GM12878 (cell line): ENCODE results near the gene AGAP1. TPM values are rescaled to one million over a fixed set of nuclear protein-coding genes. Genes with fewer than 3 reads are reported as not detected.
A peak's percentile ranks its signal among the peaks of the same experiment; 100 is the strongest.

Experiments
- ATAC-seq: fragments of 200-7000 bp; cut with Tn5 transposase; 3 replicates; pipeline ENCODE4 v1.9.1; 2020; ENCODE audit warnings: mild to moderate bottlenecking, moderate library complexity
- BruUV-seq: library from RNA; stranded (reverse); fragments of 400-500 nt; replicated peaks from 2 replicates; lab custom pipeline; 2021; lab: Mats Ljungman, UMichigan
- CTCF ChIA-PET: fragments of 300-600 bp; sonication (Branson Sonifier 250); formaldehyde crosslinking; extraction: SDS; loops from one replicate; lab custom pipeline; 2021; ENCODE audit warnings: inconsistent platforms; lab: Yijun Ruan, JAX
- POLR2A ChIA-PET: fragments of 350-600 bp; formaldehyde crosslinking; extraction: SDS; loops from one replicate; lab custom pipeline; 2021; ENCODE audit warnings: inconsistent platforms; lab: Charles Lee
- RAD21 ChIA-PET: fragments of 300-600 bp; sonication (Branson Sonifier 250); formaldehyde crosslinking; loops from one replicate; lab custom pipeline; 2023; ENCODE audit warnings: antibody characterized with exemption; ENCODE audit not compliant: unreplicated experiment; lab: Charles Lee
- SMC1A ChIA-PET: fragments of 300-600 bp; sonication (Branson Sonifier 250); formaldehyde crosslinking; loops from one replicate; lab custom pipeline; 2023; ENCODE audit not compliant: unreplicated experiment, uncharacterized antibody; lab: Charles Lee
- DNase-seq: peaks from one replicate; pipeline ENCODE4 v3.0.0-alpha.2; 2011; ENCODE audit warnings: low read depth, low spot score
- FAIRE-seq: peaks from 3 replicates; lab custom pipeline; 2011; peaks lifted over from hg19 to GRCh38; lab: Jason Lieb, UNC
- H2AFZ ChIP-seq: 2 replicates; pipeline ENCODE4 v1.6.0; 2011; ENCODE audit warnings: low read depth, low read length, control low read depth; ENCODE audit not compliant: control insufficient read depth
- H3K27ac ChIP-seq: 2 replicates; pipeline ENCODE4 v1.5.1; 2011; ENCODE audit warnings: control low read depth; ENCODE audit not compliant: control insufficient read depth, insufficient read depth
- H3K27me3 ChIP-seq, 2 experiments: replicated peaks in 1 of 2; 2 replicates each; pipeline versions ENCODE4 v1.6.0 to v1.6.1; 2011; ENCODE audit warnings: low read length in 1 of 2; ENCODE audit not compliant: control insufficient read depth in 2 of 2, insufficient read depth in 2 of 2
- H3K36me3 ChIP-seq, 2 experiments: 2 replicates each; pipeline ENCODE4 v1.5.1; 2011; ENCODE audit warnings: low read length in 1 of 2; ENCODE audit not compliant: control insufficient read depth in 2 of 2, insufficient read depth in 2 of 2
- H3K4me1 ChIP-seq: 2 replicates; pipeline ENCODE4 v1.6.1; 2011; ENCODE audit warnings: mild to moderate bottlenecking, low read length, moderate library complexity, mixed read lengths; ENCODE audit not compliant: control insufficient read depth, insufficient read depth
- H3K4me2 ChIP-seq: 2 replicates; pipeline ENCODE4 v1.6.0; 2011; ENCODE audit warnings: control low read depth; ENCODE audit not compliant: control insufficient read depth, insufficient read depth
- H3K4me3 ChIP-seq: fragments of 200-600 bp; sonication (generic); 2 replicates; pipeline ENCODE4 v1.5.1; 2016
- H3K79me2 ChIP-seq: 2 replicates; pipeline ENCODE4 v1.6.0; 2011; ENCODE audit warnings: low read length; ENCODE audit not compliant: control insufficient read depth, insufficient read depth
- H3K9ac ChIP-seq: 2 replicates; pipeline ENCODE4 v1.8.0; 2011; ENCODE audit warnings: low read length, control low read depth, mixed read lengths; ENCODE audit not compliant: control insufficient read depth, insufficient read depth
- H3K9me3 ChIP-seq: replicated peaks from 3 replicates; pipeline ENCODE4 v1.5.1; 2011; ENCODE audit warnings: mild to moderate bottlenecking, low read length; ENCODE audit not compliant: control insufficient read depth, insufficient read depth
- H4K20me1 ChIP-seq: 2 replicates; pipeline ENCODE4 v1.6.0; 2011; ENCODE audit not compliant: control insufficient read depth, insufficient read depth
- BCL11A ChIP-seq: IDR thresholded peaks from 2 replicates; pipeline ENCODE4 v1.6.1; 2011; ENCODE audit warnings: low read depth, low read length
- BHLHE40 ChIP-seq, 2 experiments: fragments of 450-650 bp in 1 of 2; IDR thresholded peaks; 2 replicates each; pipeline ENCODE4 v1.6.1; 2011 to 2017; ENCODE audit warnings: low read depth in 2 of 2, borderline replicate concordance in 1 of 2, improper control_type of control experiment in 1 of 2, low read length in 1 of 2, mild to moderate bottlenecking in 1 of 2
- CBFB ChIP-seq: IDR thresholded peaks from 2 replicates; pipeline ENCODE4 v1.6.1; 2016; ENCODE audit warnings: antibody characterized with exemption, low read depth
- CREB1 ChIP-seq: IDR thresholded peaks from 2 replicates; pipeline ENCODE4 v1.6.1; 2012; ENCODE audit warnings: low read depth, mild to moderate bottlenecking, inconsistent platforms
- ELK1 ChIP-seq: IDR thresholded peaks from 2 replicates; pipeline ENCODE4 v1.6.1; 2012; ENCODE audit warnings: low read depth, low read length, improper control_type of control experiment
- IKZF1 ChIP-seq: fragments of 450-650 bp; conservative IDR thresholded peaks from 2 replicates; pipeline ENCODE4 v1.6.1; 2017; ENCODE audit warnings: antibody characterized with exemption, mild to moderate bottlenecking
- KAT2A ChIP-seq: conservative IDR thresholded peaks from 2 replicates; pipeline ENCODE4 v1.6.1; 2011; ENCODE audit warnings: low read depth, low read length; ENCODE audit not compliant: control insufficient read depth
- NR2F1 ChIP-seq: fragments of 450-650 bp; conservative IDR thresholded peaks from 2 replicates; pipeline ENCODE4 v1.6.1; 2017; ENCODE audit warnings: mild to moderate bottlenecking
- RAD21 ChIP-seq: IDR thresholded peaks from 2 replicates; pipeline ENCODE4 v1.6.1; 2011; ENCODE audit warnings: mild to moderate bottlenecking, low read depth, low read length, moderate library complexity; ENCODE audit not compliant: insufficient read depth
- RUNX3 ChIP-seq: IDR thresholded peaks from 2 replicates; pipeline ENCODE4 v1.6.1; 2012; ENCODE audit warnings: low read length, inconsistent platforms
- SMC3 ChIP-seq: IDR thresholded peaks from 2 replicates; pipeline ENCODE4 v1.6.1; 2011; ENCODE audit warnings: low read length, improper control_type of control experiment, borderline replicate concordance
- SPI1 ChIP-seq: IDR thresholded peaks from 2 replicates; pipeline ENCODE4 v1.6.1; 2011; ENCODE audit warnings: low read depth, mild to moderate bottlenecking, low read length, moderate library complexity, borderline replicate concordance; ENCODE audit not compliant: insufficient read depth
- ZSCAN29 ChIP-seq: fragments of 450-650 bp; IDR thresholded peaks from 2 replicates; pipeline ENCODE4 v1.6.1; 2017; ENCODE audit warnings: mild to moderate bottlenecking, moderate library complexity
- WGBS: methylation state at CpG from one replicate; pipeline ENCODE4 v1.1.6; 2016; ENCODE audit warnings: low lambda C conversion rate; ENCODE audit not compliant: insufficient replicate concordance, insufficient coverage; ENCODE audit errors: missing lambda C conversion rate; 5-methylcytosine and 5-hydroxymethylcytosine counted together
- in situ Hi-C: fragments of 300-500 bp; cut with MboI; formaldehyde crosslinking; loops from 9 replicates; pipeline ENCODE4 v1.14.3; 2018; ENCODE audit warnings: mixed read lengths
- intact Hi-C: fragments of 100-400 bp; cut with micrococcal nuclease; formaldehyde crosslinking; loops from one replicate; pipeline ENCODE4 v1.14.2; 2022; ENCODE audit not compliant: unreplicated experiment
- polyA plus RNA-seq, 11 experiments: library from polyadenylated mRNA; depleted of rRNA in 4 of 11; unstranded in 6 of 11; stranded (reverse) in 5 of 11; fragments of >200 nt; fragmentation: Nextera tagmentation in 4 of 11; fragmentation: Illumina TruSeq in 1 of 11; extraction: Ambion mirVana in 4 of 11; extraction: Trizol in 1 of 11; gene quantifications; 1 replicate in 1 of 11; 2 replicates in 10 of 11; pipeline versions ENCODE4 v1.2.1 to v1.2.3, GENCODE V29; 2011 to 2016; ENCODE audit warnings: inconsistent platforms in 2 of 11, missing spikeins in 2 of 11, low read depth in 1 of 11
- total RNA-seq, 4 experiments: library from RNA; depleted of rRNA in 3 of 4; stranded (reverse); fragments of >200 nt in 3 of 4; fragmentation: Illumina TruSeq in 1 of 4; extraction: Trizol in 1 of 4; gene quantifications; 2 replicates each; pipeline versions ENCODE4 v1.2.1 to v1.2.3, GENCODE V29; 2013 to 2021

Gene AGAP1
- total and polyA plus RNA-seq, 10 of the 15 experiments (the other 5 are each of a cell fraction or from before 2014, with no cell fraction given): 0.05 to 0.15 (median 0.06) TPM; not detected in 7

- no peak for TF ChIP-seq ELK1
Observed at GRCh38 chr2:236047886-236048540, 554.2 kb downstream of the AGAP1 start (continued).

- WGBS: 0% methylated on average over 8 of the region's 8 CpGs
- H3K9me3 ChIP-seq: no peaks in the 10 kb centered on the region
- H2AFZ ChIP-seq: no peak overlapping the region
- BruUV-seq: no TSS peak
- TF ChIP-seq NR2F1 (peak; percentile 82), KAT2A (no peak), IKZF1 (0 out of 2 replicates have a peak, but pooled peaks have one; percentile 25), CREB1 (no peak), CBFB (0 out of 2 replicates have a peak, but pooled peaks have one; percentile 42), SMC3 (no peak), ZSCAN29 (0 out of 2 replicates have a peak, but pooled peaks have one; percentile 45), RUNX3 (peak; percentile 71), BHLHE40 (IDR thresholded peaks at IDR 0.05; ENCODE audit: borderline replicate concordance in 1 of 2, low read depth in 2 of 2, low read length in 1 of 2) (peak in 1 of 2 experiments; percentile 50; a peak in 2 of 4 replicates), BCL11A (0 out of 2 replicates have a peak, but pooled peaks have one; percentile 30), RAD21 (0 out of 2 replicates have a peak, but pooled peaks have one; percentile 15), SPI1 (peak; percentile 46; the same call in 1 of the 2 replicates)
- no peaks in the 10 kb centered on the region for H3K36me3 ChIP-seq
- H3K4me1 ChIP-seq: no peaks in the 10 kb centered on the region
- peaks cover 0 to 1% of the 10 kb centered on the region in 2 experiments; a peak in 1 of 4 replicates for H3K27me3 ChIP-seq
- FAIRE-seq (no peak), ATAC-seq (peak; percentile 63), DNase-seq (peak; percentile 48)
- H3K4me2 ChIP-seq: no peak overlapping the region
- ChIA-PET CTCF (interaction anchor here (1.7 kb wide), 1 partner anchor 270 kb away, joined by 10 read pairs; no protein-coding TSS in a partner anchor), RAD21 (no interaction called here), SMC1A (interaction anchor here (1.1 kb wide), 1 partner anchor 270 kb away, joined by 3 read pairs; no protein-coding TSS in a partner anchor), POLR2A (no interaction called here)
- in situ Hi-C loops: no loop called here
- H4K20me1 ChIP-seq: no peaks in the 10 kb centered on the region
- H3K9ac ChIP-seq: no peak overlapping the region
- no peak overlapping the region for H3K4me3 ChIP-seq
- no peaks in the 10 kb centered on the region for H3K79me2 ChIP-seq
- H3K27ac ChIP-seq: no peak overlapping the region
- intact Hi-C loops: no loop called here
Observed at GRCh38 chr2:236049981-236050380, 556.1 kb downstream of the AGAP1 start.
